ENCODE results near the gene CBARP.

- TF ChIP-seq KAT2B (IDR thresholded peaks at IDR 0.05; ENCODE audit: borderline replicate concordance, low read depth, low read length) (no peak), ZBTB37 (CRISPR knock-in tag; IDR thresholded peaks at IDR 0.05) (no peak), HNRNPL (IDR thresholded peaks at IDR 0.05; ENCODE audit: low read depth, low read length) (no peak), CERS6 (CRISPR knock-in tag; IDR thresholded peaks at IDR 0.05) (no peak), ATF2 (CRISPR knock-in tag; IDR thresholded peaks at IDR 0.05) (no peak), TEAD2 (CRISPR knock-in tag; IDR thresholded peaks at IDR 0.05) (no peak)
Observed at GRCh38 chr19:1252821-1253513, 15.2 kb upstream of the CBARP start.
